Stomach smooth muscle (tissue), 2 donors: ENCODE measurements around the gene PARD6B.
"Not testable (repeated sequence)": the region's sequence is repeated elsewhere in the genome, so short reads cannot be mapped to it uniquely, and the experiment has no call there.

Source experiments
- H3K27ac ChIP-seq: one replicate; pipeline ENCODE4 v1.7.0; 2013; ENCODE audit warnings: mild to moderate bottlenecking, low read length, inconsistent platforms
- H3K27me3 ChIP-seq, 2 donors: one replicate each; pipeline ENCODE4 v1.7.0; 2013; ENCODE audit warnings: low read length in 2 of 2; ENCODE audit not compliant: insufficient read depth in 2 of 2, control insufficient read depth in 1 of 2
- H3K36me3 ChIP-seq, 2 donors: one replicate each; pipeline ENCODE4 v1.7.0; 2013; ENCODE audit warnings: low read length in 2 of 2; ENCODE audit not compliant: control insufficient read depth in 2 of 2, insufficient read depth in 2 of 2
- H3K4me1 ChIP-seq: one replicate; pipeline ENCODE4 v1.7.0; 2013; ENCODE audit warnings: low read length; ENCODE audit not compliant: control insufficient read depth, insufficient read depth
- H3K4me3 ChIP-seq, 2 donors: one replicate each; pipeline ENCODE4 v1.7.0; 2013; ENCODE audit warnings: low read length in 2 of 2
- H3K9ac ChIP-seq, 2 donors: one replicate each; pipeline ENCODE4 v1.7.0; 2013; ENCODE audit warnings: low read length in 2 of 2, mild to moderate bottlenecking in 1 of 2
- H3K9me3 ChIP-seq, 2 donors: one replicate each; pipeline ENCODE4 v1.7.0; 2013; ENCODE audit warnings: low read length in 2 of 2; ENCODE audit not compliant: control insufficient read depth in 2 of 2
- donor health status: healthy.
- donor health status: Pancreatic carcinoma.

Gene PARD6B

DNA sequence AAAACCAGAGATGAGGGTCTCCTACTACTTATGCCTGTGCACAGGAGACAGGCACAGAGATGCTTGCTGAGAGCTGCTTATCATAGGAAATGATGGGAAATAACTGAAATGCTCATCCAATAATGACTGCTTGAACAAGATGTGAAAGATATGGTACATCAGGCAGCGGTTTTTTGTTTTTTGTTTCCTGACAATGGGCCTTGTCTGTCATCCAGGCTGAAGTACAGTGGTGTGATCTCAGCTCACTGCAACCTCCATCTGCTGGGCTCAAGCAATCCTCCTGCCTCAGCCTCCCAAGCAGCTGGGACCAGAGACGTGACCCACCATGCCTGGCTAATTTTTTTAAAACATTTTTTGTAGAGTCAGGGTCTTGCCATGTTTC, 38.8 kb upstream of the PARD6B start:
- Histone ChIP-seq H3K27ac (no peak overlapping the region), H3K27me3 (no peaks in the 10 kb centered on the region)

GRCh38 chr20:50693001-50693400, 38.4 kb upstream of the PARD6B start:
- Histone ChIP-seq H3K4me3 (no peak overlapping the region), H3K4me1 (peaks cover 16% of the 10 kb centered on the region), H3K36me3 (no peaks in the 10 kb centered on the region), H3K27me3 (no peaks in the 10 kb centered on the region), H3K27ac (no peak overlapping the region), H3K9me3 (no peaks in the 10 kb centered on the region), H3K9ac (no peak overlapping the region)

More for the DNA sequence above, 38.8 kb upstream of the PARD6B start:
- no peak overlapping the region for H3K9ac ChIP-seq
- no peaks in the 10 kb centered on the region for H3K9me3 ChIP-seq
- peaks cover 16% of the 10 kb centered on the region for H3K4me1 ChIP-seq
- H3K4me3 ChIP-seq, result peak overlapping the region in 1 of 2 donors; percentile 71
- H3K36me3 ChIP-seq, result no peaks in the 10 kb centered on the region

- Histone ChIP-seq H3K36me3 (no peaks in the 10 kb centered on the region), H3K9me3 (no peaks in the 10 kb centered on the region), H3K27ac (no peak overlapping the region), H3K9ac (no peak overlapping the region), H3K4me3 (no peak overlapping the region), H3K4me1 (peaks cover 16% of the 10 kb centered on the region), H3K27me3 (no peaks in the 10 kb centered on the region)
Observed at GRCh38 chr20:50694379-50695134, 36.8 kb upstream of the PARD6B start.

DNA sequence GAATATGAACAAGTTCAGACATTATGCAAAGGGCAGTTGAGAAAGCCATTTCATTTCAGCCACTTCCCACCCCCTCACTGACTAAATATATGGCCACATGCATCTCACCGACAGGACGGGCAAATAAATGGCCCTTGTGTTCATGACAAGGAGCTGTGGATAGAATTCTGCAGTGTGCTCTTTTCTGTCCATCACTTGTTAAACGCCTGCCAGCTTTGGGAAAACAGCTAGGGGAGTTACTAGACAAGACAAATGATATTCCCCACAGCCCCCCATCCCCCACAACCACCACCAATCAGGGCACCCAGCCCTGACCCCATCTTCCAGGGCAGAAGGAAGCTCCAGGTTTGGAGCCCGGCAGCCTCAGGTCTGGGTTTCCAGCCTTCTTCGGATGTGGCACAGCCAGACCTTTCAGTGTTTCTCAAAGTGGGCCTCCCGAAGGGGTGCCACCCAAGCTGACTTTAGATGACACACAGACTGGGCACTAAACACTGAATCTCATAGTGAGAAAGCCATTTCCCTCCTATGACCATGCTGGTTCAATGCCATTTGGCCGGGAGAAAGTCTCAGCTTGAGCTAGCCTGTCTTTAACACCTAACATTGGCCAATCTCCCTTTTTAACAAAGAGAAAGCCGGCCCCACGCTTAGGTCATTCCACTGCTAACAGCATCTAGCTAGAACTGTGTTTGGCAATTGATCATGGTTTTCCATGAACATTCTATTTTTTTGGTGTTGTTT, 36.1 kb upstream of the PARD6B start:
- Histone ChIP-seq H3K9ac (no peak overlapping the region), H3K27ac (no peak overlapping the region), H3K9me3 (no peaks in the 10 kb centered on the region), H3K4me1 (peaks cover 13% of the 10 kb centered on the region), H3K36me3 (no peaks in the 10 kb centered on the region), H3K27me3 (no peaks in the 10 kb centered on the region), H3K4me3 (no peak overlapping the region)

DNA sequence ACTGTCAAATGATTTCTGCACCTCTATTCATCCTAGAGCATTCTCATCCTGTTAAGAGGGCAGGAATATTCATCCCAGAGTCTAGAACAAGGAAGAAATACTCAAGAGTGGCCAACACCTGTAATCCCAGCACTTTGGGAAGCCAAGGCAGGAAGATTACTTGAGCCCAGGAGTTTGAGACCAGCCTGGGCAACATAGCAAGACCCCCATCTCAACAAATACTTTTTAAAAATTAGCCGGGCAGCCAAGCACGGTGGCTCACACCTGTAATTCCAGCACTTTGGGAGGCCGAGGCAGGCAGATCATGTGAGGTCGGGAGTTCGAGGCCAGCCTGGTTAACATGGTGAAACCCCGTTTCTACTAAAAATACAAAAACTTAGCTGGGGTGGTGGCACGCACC, 33.1 kb upstream of the PARD6B start:
- H3K4me3 ChIP-seq, H3K9ac ChIP-seq, H3K36me3 ChIP-seq, H3K4me1 ChIP-seq, H3K9me3 ChIP-seq, H3K27ac ChIP-seq, H3K27me3 ChIP-seq: not testable (repeated sequence)

DNA sequence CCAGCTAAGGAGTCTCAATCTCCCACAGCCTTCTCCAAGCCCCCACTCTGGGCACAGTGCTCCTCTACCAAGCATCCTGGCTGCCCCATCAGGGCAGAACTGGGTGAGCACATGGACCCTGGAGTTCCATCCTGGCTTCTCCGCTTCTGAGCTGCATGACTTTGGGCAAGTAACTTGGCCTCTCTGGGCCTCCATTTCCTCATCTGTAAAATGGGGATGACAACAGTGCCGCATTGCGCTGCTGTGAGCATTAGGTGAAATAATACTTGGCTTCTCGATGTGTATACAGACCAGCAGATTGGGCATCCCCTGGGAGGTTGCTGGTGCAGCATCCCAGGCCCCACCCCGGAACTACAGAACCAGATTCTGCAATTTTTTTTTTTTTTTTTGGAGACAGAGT, 31.7 kb upstream of the PARD6B start:
- Histone ChIP-seq H3K4me1 (no peaks in the 10 kb centered on the region), H3K27ac (no peak overlapping the region), H3K36me3 (no peaks in the 10 kb centered on the region), H3K4me3 (no peak overlapping the region), H3K9ac (no peak overlapping the region), H3K27me3 (no peaks in the 10 kb centered on the region), H3K9me3 (no peaks in the 10 kb centered on the region)

DNA sequence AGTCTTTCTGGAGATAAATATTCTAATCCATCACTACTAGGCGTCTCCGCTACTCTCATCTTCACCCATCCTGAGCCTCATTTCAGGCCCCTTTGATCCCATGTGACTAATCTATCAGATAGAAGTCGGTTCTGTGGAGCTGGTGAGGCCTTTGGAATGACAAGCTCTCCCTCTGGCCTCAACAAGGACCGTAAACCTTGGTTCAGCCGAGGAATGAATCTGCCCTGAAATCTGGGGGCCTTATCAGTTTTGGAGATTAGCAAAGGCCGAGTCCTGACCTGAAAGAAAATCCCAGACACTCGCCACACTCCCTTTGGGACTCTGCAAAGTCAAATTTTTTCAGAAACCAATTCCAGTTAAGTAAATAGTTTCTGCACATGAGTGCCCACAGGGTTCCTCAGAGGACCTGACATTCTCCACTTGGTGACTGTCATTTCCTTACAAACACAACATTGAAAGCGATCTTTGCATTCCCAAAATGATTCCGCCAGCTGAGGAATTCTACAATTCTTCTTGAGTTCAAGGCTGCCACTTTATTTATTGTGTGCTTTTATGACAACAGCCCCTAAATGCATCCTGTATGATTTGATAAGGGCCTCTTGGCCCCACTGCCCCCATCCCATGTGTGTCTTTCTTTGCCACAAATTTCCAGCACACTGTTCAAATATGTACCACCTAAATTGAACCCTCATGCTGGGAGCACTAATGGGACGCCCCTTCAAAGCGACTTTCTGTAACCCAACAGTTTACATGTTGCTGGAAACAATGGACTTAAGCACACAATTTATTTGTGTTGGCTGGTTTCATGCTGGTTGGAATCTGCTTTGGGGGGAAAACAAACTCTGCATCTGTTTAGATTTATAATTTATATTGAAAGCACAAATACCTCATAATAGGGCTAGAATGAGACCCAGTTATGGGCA, 30.1 kb upstream of the PARD6B start:
- no peak overlapping the region for H3K9ac ChIP-seq
- H3K36me3 ChIP-seq, result no peaks in the 10 kb centered on the region
- no peak overlapping the region for H3K27ac ChIP-seq

GRCh38 chr20:50703651-50704438, 27.5 kb upstream of the PARD6B start:
- not testable (repeated sequence) for H3K9me3 ChIP-seq, H3K4me1 ChIP-seq, H3K9ac ChIP-seq, H3K4me3 ChIP-seq, H3K27ac ChIP-seq, H3K27me3 ChIP-seq, H3K36me3 ChIP-seq

More for the DNA sequence above, 30.1 kb upstream of the PARD6B start:
- Histone ChIP-seq H3K4me1 (no peaks in the 10 kb centered on the region), H3K27me3 (peaks cover 0 to 2% of the 10 kb centered on the region in 2 donors), H3K4me3 (no peak overlapping the region), H3K9me3 (no peaks in the 10 kb centered on the region)

GRCh38 chr20:50704514-50704913, 26.9 kb upstream of the PARD6B start:
- H3K36me3 ChIP-seq, result no peaks in the 10 kb centered on the region
- no peaks in the 10 kb centered on the region for H3K9me3 ChIP-seq
- no peak overlapping the region for H3K9ac ChIP-seq
- H3K27ac ChIP-seq, result no peak overlapping the region
- no peak overlapping the region for H3K4me3 ChIP-seq
- no peaks in the 10 kb centered on the region for H3K4me1 ChIP-seq
- peaks cover 0 to 2% of the 10 kb centered on the region in 2 donors for H3K27me3 ChIP-seq

DNA sequence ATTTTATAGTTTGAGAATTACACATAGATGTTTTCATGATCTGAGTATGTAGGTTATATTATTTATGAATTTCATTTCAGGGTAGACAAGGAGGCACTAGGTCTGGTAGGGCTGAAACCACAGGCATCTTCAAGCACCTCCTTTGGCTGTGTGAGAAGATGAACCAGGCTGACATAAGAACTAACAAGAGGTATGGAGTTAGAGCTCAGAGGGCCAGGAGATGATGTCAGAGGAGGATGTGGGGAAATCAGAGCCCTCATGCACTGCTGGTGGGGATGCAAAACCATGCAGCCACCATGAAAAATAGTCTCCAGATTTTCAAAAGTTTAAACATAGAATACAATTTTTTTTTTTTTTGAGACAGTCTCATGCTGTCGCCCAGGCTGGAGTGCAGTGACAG, 26.4 kb upstream of the PARD6B start:
- no peak overlapping the region for H3K27ac ChIP-seq
- H3K36me3 ChIP-seq, result no peaks in the 10 kb centered on the region
- peaks cover 0 to 2% of the 10 kb centered on the region in 2 donors for H3K27me3 ChIP-seq
- no peaks in the 10 kb centered on the region for H3K9me3 ChIP-seq
- no peak overlapping the region for H3K9ac ChIP-seq
- no peak overlapping the region for H3K4me3 ChIP-seq
- no peaks in the 10 kb centered on the region for H3K4me1 ChIP-seq
